ENCODE results near the gene RSPO1. TPM values are rescaled to one million over a fixed set of nuclear protein-coding genes. Genes with fewer than 3 reads are reported as not detected.
"Not testable (repeated sequence)": the region's sequence is repeated elsewhere in the genome, so short reads cannot be mapped to it uniquely, and the experiment has no call there.

Gene RSPO1
- total RNA-seq, 1 donor from 2014 or later, result 2.5 TPM

DNA sequence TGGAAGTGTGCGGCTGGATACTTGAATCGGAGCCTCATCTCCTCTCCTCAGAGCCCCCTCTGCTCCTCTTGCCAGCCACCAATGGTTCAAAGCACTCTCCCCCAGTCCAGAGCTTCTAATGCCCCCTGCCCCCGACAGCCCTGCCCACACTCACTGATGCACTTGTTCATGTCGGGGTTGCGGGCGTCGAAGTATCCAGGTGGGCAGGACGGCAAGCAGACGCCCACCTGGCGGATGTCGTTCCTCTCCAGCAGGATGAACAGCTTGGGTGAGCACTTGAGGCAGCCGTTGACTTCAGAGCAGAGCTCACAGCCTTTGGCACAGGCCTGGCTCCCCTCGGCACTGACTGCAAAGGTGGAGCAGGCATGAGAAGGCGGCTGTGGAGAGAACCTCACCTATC, 18.4 kb downstream of the RSPO1 start:
- no peak for DNase-seq

DNA sequence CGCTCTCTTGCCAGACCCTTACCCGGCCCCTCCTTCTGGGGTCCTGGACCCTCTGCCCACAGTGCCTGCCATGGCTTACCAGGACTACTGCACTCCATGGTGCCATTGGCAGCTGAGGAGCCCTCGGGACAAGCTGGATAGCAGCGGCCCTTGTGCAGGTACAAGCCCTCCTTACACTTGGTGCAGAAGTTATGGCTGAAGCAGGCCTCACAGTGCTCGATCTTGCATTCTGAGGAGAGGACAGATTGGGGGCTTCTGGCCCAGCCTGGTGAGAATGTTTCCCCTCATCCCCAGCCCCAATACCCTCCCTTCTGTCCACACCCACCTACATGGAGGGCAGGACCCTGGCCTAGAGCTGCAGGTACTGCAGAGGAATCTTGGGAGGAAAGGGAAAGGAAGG, 20.6 kb downstream of the RSPO1 start:
- no peak for DNase-seq

DNA sequence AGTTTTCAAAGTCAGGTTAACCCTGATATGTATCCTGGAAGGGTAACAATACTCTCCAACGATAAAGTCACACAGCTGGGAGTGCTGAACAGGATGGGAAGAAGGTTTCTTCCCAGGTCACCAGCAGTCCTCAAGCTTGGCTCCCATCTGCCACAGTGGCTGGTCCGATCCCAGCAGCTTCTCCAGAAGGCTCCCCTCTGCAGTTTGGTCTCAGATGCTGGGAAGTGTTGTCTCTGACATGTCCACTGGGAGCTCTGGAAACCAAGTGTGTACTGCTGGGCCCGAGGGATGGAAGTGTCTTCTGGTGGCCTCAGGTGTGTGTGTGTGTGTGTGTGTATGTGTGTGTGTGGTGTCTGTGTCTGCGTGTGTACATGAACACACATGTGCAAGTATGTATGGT, 22.5 kb downstream of the RSPO1 start:
- no peak for DNase-seq

DNA sequence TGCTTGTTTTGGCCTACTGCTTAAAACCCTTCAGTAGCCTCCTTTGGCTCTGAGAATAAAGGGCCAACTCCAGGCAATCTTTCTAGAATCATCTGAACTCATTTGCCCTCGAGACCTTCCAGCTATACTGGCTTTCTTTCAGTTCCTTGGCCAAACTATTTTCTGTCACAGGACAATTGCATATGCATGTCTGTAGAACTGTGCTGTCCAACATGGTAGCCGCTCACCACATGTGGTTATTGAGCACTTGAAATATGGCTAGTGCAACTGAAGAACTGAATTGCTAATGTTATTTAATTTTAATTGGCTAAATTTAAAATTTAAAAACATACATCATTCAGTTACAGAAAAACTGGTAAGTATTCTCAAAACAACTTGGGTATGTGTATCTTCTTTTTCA, 24.7 kb downstream of the RSPO1 start:
- DNase-seq, result no peak

DNA sequence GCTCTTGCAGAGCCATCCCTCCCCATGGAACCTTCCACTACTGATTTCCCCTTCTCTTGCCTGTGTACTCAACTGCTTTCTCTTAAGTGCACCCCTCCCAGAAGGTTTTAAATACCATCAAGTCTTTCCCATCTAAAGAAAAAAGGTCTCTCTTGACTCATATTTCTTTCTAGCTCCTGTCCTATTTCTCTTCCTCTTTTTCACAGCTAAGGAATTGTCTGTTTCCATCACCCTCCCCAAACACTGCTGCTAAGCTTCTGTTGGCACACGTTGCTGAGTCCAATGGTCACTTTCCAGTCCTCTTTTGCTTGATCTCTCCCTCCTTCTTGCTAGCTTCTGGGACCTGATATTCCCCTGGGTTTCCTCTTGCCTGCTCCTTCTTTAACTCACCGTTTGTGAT, 25.7 kb downstream of the RSPO1 start:
- DNase-seq, result no peak

DNA sequence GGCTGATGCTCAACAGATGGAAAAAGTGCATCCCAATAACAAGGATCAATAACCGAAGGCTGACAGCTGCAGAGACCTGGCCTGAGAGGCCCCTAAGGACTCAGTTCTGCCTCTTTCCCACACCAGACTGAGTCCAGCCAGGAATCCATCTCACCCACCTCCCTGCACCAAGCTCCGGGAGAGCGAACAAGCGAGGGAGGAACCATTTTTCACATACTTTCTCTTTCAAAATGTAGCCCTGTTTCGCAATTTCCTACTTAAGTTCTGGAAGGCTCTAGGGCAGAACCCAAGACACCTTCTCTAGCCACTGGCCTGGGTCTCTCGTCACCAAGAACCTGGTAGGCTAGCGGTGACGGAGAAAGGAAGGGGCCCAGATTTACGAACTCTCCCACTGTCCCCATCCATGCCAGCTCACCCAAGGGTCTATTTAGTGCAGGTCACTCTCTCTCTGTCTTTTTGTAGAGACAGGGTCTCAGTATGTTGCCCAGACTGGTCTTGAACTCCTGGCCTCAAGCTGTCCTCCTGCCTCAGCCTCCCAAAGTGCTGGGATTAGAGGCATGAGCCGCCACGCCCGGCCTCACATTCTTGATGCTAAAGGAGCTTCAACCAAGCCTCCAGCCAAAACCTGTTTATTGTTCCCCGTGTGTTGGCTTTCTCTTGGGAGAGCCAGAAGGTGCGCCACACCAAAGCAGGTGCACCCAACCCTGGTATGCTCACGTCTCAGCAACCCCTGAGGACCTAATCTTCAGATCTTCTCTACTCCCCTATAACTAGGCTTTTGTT, 28.0 kb downstream of the RSPO1 start:
- DNase-seq, result no peak

DNA sequence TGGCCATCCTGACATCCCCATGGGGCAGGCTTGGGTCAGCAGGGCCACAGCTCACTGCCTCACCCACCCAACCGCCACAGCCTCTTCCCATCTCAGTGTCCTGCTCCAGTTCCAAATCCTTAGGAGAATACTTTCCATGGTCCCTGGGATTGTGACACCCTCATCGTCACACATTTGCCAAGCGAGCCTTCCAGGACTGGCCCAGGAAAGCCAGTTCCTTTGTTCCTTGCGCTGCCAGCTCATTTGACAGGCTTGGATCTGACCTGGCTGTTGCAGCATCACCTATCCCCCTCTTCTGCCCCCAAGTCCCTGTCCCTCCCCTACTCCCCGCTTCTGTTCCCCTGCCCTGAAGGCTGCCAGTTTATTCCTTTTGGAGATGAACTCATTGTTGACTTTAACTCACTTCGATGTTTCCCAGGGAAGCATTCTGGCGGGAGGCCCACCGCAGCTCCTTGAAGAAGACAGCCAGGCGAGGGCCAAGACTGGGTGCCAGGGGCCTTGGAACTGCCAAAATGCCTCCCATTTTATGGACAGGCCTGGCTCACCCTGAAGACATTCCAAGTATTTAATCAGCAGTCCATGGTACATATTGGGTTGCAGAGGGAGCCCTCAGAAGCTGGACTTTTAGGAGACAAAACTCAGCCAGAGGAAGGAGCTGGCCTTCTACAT, 28.8 kb downstream of the RSPO1 start:
- DNase-seq, result peak; percentile 15

DNA sequence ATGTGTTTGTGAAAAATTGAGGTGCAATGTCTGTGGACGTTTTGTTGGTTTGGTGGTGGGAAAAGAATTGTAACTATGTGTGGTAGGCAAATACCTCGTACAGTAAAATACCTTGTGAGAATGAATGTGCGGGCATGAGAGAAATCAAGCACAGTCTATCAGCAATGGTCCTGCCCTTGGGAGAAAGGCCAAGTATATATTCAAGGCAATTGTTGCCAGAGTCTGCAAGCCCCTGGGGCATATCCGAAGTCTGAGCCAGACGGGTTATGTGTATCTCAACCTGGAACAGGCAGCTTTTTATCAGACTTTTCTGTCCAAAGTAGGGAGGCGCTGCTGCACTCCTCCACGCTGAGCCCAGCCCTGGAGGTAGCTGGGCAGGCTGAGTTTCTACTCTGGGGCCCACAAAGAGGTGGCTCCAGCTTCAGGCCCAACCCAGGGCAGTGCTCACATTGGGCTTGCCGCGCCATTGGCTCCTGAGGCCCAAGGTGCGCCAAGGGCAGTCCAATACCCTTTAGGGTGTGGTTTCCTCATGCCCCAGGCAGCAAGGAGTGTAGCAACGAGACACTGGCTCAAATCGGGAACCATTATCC, 29.5 kb downstream of the RSPO1 start:
- DNase-seq, result no peak

DNA sequence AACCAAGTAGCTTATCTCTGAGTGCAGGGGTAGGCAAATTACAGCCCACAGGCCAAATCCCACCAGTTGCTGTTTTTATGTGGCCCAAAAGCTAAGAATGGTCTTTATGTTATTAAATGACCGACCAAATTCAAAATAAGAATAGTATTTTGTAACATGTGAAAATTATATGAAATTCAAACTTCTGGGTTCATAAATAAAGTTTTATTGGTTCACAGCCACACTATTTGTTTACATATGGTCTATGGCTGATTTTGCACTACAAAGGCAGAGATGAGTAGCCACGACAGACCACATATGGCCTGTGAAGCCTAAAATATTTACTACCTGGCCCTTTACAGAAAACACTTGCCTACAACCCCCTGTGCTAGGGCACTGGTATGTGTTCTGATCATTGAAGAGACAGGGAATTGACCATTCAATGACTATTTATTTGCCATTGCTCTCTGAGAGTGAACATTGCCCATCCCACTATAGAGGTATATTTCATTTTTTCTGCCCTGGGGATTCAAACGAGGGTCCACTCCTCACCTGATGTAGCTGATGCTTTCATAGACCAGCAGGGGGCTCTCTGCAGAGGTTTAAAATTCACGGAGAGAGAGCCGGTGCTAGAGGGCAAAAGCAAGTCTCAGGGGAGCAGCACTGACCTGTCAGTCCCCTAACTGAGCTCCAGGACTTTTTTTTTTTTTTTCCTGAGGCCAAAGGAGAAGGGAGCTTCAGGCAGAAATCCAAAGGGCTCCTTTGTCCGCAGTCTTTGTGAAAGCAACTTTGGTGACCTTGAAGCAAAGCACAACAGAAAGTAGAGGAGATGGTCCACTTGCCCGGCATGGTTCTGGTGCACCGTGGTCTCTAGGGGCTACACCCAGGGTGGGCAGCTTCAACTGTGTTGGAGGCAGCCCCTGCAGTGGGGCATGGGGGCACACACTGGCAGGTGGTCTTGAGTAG, 31.7 kb downstream of the RSPO1 start:
- peak; percentile 52 for DNase-seq

DNA sequence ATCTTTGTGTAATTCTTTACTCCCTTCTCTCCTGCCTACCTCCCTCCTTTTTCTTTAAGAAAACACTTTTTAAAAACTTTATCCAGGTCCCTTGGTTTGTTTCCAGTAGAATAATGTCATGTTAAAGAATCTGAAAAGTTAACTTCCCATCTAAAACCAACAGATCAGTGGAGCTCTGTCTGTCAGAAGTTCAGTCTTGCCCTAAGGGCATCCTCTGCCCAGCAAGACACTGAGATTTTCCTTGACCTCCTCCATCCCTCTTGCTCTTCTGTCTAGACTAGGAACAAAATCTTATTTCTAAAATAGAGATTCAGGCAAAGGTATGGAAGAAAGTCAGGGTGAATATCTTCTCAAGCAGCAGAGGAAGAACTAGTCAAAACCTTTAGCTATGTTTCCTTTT, 33.3 kb downstream of the RSPO1 start:
- no peak for DNase-seq

DNA sequence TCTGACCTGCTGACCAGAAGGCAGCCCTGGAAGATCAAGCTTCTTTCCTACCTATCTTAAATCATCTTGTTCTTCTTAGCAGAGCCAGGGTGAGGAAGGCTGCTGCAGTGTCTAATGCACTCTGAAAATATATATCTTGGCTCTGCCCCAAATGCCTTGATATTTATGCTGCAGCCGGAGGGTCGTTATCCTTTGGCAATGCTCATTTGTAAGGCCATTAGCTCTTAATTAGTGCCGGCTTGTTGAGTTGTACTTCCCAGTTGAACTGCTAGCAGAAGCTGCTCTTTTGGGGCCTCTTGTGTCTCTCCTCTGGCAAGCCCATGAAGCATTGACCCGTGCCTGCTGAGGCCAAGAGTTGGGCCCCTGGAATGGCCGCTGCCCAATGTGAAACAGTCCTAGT, 34.8 kb downstream of the RSPO1 start:
- no peak for DNase-seq

DNA sequence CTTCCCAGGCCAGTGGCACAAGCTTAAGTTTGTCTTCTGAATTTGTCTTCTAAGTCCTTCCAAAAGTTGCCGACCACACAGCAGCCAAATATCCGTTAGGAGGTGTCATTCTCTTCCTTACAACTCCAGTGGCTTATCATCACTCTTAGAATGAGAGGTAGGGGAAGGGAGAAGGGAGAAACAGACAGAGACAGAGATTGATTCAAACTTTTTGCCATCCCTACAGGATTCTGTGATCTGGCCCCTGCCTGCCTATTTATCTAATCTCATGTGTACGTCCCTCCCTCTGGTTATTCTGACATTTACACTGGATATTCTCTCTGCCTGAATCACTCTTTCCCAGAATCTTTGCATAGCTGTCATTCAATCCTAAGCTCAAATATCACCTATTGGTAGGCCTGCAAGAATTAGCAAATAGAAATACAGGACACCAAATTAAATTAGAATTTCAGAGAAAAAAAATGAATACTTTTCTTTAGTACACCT, 38.5 kb downstream of the RSPO1 start:
- no peak for DNase-seq

DNA sequence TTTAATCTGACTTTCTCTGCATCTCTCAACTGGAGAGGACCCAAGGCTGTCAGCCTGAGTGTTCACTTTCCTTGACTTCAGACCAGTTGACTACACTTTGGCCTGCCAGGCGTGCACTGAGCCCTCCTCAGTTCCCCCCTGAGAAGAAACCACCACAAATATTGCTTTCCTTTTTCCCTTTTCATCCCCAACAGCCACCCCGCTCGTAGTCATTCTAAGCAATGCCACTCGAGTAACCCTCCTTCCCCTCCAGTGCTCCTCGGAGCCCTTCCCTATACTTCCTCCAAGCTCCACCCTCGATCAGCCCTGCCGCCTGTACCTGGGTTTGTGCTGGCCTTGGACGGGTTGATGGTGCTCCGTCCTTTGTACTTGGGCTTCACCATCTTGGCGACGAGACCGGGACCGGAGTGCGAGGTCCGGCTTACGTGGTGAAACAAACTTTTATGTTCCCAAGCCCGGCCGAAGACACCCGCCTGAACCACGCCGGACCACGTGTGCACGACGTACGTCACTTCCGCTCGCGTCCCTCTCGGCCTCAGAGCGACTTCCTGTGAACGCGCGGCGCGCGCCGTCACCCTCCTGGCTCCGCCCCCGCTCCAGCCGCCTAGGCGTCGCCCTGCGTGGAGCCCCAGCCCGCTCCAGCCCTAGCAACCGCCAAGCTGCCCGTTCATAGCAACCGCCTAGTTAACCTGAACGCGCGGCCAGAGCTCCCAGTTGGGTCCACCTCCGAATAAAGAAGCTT, 39.1 kb downstream of the RSPO1 start, which contains the start of gene GNL2:
TSS of gene GNL2 (minus strand) at position 498 of the 742 bp plus-strand sequence. CDS start at position 383, 115 bp downstream.
- DNase-seq, result peak; percentile 99

DNA sequence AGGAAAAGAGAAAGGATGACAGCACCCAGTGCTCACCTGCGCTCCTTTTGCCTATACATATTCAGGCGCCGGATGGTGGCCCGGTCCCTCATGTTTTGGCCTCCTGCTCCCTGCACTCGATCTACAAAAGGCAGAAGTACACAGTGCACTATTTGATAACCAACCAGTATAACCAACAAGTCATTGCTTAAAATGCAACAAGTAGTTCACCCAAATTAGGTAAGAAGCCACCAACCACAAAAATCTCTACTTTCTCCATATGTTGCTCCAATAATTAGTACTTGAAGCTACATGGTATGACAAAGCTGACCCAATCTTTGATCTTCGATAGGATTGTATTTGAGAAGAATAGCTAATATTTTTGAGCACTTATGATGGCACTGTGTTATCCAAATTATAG, 41.0 kb downstream of the RSPO1 start:
- no peak for DNase-seq

DNA sequence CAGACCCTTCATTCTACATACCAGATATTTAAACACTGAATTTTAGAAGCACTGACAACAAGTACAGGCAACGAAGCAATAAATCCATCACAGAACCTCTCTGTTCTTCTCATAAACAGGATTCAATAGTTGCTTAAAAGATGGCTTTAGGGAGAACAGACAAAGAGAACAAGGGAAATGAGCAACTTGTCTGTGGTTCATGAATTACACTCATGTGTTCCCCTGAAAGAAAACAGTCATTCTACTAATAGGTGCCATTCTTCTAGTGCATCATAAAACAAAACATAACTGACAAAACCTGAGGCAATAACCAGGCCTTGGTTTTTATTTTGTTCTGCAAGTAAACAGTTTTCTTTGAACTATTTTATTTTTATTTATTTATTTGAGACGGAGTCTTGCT, 45.8 kb downstream of the RSPO1 start:
- DNase-seq, result no peak

DNA sequence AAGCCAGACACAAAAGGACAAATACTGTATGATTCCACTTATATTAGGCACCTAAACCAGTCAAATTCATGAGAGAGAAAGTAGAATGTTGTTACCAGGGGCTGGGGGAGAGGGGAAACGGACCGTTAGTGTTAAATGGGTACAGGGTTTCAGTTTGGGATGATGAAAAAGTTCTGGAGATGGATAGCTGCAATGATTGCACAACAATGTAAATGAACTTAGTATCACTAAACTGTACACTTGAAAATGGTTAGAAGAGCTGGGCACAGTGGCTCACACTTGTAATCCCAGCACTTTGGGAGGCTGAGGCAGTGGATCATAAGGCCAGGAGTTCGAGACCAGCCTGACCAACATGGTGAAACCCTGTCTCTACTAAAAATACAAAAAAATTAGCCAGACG, 50.1 kb downstream of the RSPO1 start:
- not testable (repeated sequence) for DNase-seq

DNA sequence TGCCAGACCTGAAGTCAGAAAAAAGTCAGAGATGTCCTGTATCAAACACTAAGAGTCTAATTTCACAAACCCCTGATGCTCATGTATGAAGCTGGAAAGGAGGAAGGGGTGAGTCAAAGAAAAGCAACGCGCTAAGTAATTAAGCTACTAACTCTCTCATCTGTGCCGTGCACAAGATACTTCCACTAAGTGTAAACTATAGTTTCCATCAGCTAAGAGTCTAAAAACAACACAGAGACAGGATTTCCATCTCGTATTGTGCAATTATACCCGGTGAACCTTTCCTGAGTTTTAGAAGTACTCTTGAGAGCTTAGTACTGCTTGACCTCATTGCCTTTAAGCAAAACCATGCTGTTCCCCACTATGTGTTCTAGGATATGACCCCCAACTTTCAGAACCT, 59.0 kb downstream of the RSPO1 start:
- DNase-seq, result no peak

DNA sequence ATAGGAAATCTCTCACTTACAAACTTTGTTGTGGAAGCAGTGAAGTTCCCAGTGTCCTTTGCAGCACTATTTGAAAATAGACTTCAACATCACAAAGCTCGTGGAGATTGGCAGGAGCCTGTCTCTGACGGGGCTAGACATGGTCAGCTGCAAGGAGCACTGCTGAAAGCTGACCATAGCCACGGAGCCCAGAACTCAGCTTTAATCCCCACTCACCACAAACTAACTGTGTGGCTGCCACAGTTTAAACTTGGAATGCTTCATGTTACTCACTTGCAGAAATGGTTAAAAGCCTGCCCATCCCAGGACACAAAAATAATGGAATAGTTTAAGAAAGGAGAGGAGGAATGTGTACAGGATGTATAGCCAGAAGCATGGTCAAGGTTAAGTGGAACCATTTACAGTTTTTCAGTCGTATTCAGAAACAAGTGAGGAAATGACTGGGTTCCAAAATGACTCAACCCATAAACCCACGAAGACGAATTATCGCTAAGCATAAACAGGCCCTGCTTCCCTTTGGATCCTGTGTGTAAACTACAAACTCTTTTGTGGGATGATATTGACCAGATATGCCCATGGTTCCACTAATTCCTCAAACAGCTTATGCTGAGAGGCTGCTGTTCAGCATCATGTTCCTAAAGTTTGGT, 59.7 kb downstream of the RSPO1 start:
- DNase-seq, result peak; percentile 51

DNA sequence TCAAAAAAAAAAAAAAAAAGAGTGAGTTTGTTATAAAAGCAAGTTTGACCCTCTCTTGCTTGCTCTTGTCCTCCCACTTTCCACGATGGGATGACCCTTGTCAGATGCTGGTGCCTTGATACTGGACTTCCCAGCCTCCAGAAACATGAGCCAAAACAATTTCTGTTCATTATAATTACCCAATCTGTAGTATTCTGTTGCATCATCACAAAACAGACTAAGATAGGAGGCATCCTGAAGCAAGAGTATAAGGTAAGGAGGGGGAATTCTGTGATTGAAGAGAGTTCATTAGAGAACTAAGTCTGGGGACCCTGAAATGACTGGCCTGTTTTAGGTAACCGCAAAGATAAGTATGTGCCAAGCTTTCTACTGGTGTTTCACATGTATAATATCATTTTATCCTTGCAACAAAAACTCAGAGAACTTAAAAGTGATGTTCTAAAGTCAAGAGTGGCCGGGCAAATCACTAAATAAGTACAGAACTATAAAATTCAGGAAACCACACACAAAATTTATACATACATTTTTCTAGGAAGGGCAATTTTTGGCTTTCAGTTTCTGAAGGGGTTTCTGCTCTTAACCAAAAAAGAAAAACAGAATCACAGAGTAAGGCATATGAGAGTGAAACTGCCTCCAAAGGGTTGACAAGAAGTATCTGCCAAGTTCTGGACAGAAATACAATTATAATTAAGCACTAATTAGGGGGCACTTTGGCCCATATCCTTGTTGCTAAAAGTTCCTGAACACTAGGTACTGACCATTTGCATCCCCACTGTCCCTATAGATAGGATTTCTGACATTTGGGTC, 64.0 kb downstream of the RSPO1 start:
- DNase-seq, result no peak

DNA sequence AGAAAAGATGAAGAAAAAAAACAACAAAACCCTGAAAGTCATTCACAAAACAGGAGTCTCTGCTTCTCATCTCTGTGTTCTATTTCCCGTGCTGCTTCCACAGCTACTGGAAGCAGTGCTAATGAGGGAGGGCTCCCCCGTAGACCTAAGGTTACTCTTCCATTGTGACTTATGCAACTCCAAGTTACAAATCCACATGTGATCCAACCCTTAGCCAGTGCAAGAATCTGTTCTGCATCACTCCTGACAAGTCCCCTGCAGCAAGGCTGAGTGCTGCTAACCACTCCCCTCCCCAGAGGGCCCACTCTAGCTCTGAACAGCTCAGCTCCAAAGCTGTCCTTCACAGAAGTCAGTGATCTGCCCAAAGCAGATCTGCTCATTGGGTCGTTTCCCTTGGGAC, 67.7 kb downstream of the RSPO1 start:
- peak; percentile 21 for DNase-seq

Measured in tongue (tissue), 2 donors.